Lower leg skin (tissue), 3 donors: ENCODE measurements around the gene OPN1MW3.
"Not testable (repeated sequence)": the region's sequence is repeated elsewhere in the genome, so short reads cannot be mapped to it uniquely, and the experiment has no call there.

Experiments
- CTCF ChIP-seq, 3 donors: fragments of 450-650 bp; IDR thresholded peaks; one replicate each; pipeline ENCODE4 v1.5.1; 2016; ENCODE audit warnings: antibody characterized with exemption in 3 of 3, mild to moderate bottlenecking in 3 of 3, moderate library complexity in 2 of 3
- POLR2A ChIP-seq, 2 donors: fragments of 450-650 bp; IDR thresholded peaks; one replicate each; pipeline ENCODE4 v1.6.1; 2016 to 2017; ENCODE audit warnings: antibody characterized with exemption in 2 of 2, mild to moderate bottlenecking in 1 of 2, moderate library complexity in 1 of 2

GRCh38 chrX:154239982-154240503 lies 17.3 kb upstream of the OPN1MW3 start:
- not testable (repeated sequence) for TF ChIP-seq CTCF, POLR2A (IDR thresholded peaks at IDR 0.05)
